Vagina (tissue), 2 donors: ENCODE results near the gene TIGD4. TPM values are rescaled to one million over a fixed set of nuclear protein-coding genes. Genes with fewer than 3 reads are reported as not detected.
"Not testable (repeated sequence)": the region's sequence is repeated elsewhere in the genome, so short reads cannot be mapped to it uniquely, and the experiment has no call there.

Source experiments
- DNase-seq, 2 donors: peaks; one replicate each; pipeline ENCODE4 v3.0.0-alpha.2; 2017; ENCODE audit errors: extremely low spot score in 2 of 2
- H3K27ac ChIP-seq: fragments of 200-600 bp; sonication (generic); one replicate; pipeline ENCODE4 v1.5.1; 2019
- H3K27me3 ChIP-seq: fragments of 200-600 bp; sonication (generic); one replicate; pipeline ENCODE4 v1.5.1; 2019
- H3K36me3 ChIP-seq, 2 donors: fragments of 200-600 bp; sonication (generic); one replicate each; pipeline ENCODE4 v1.5.1; 2017 to 2019
- H3K4me1 ChIP-seq: fragments of 200-600 bp; sonication (generic); one replicate; pipeline ENCODE4 v1.5.1; 2019
- H3K4me3 ChIP-seq, 2 donors: fragments of 200-600 bp; sonication (generic); 1 replicate in 1 of 2; 2 replicates in 1 of 2; pipeline ENCODE4 v1.5.1; 2016 to 2019
- H3K9me3 ChIP-seq: fragments of 200-600 bp; sonication (generic); one replicate; pipeline ENCODE4 v1.5.1; 2019
- POLR2A ChIP-seq, 2 donors: fragments of 450-650 bp; IDR thresholded peaks; one replicate each; pipeline ENCODE4 v1.6.1; 2017; ENCODE audit warnings: antibody characterized with exemption in 2 of 2, mild to moderate bottlenecking in 2 of 2, moderate library complexity in 2 of 2
- POLR2AphosphoS5 ChIP-seq, 2 donors: sonication (generic); formaldehyde crosslinking; IDR thresholded peaks; one replicate each; pipeline ENCODE4 v1.9.0; 2017; ENCODE audit warnings: antibody characterized with exemption in 2 of 2, mild to moderate bottlenecking in 2 of 2, low read depth in 1 of 2; ENCODE audit not compliant: insufficient read depth in 1 of 2
- intact Hi-C: fragments of 100-400 bp; cut with DNase I; formaldehyde crosslinking; loops from one replicate; pipeline ENCODE4 v1.15.1; 2023
- total RNA-seq: library from RNA; depleted of rRNA; stranded (reverse); fragments of >200 nt; gene quantifications from one replicate; pipeline ENCODE4 v1.2.3, GENCODE V29; 2016
- TF ChIP-seq, protein P1 (sequence below), 3 experiments: fragments of 450-650 bp in 2 of 3; fragments of 200-600 bp in 1 of 3; sonication (generic) in 1 of 3; IDR thresholded peaks; one replicate each; pipeline ENCODE4 v1.5.1; 2017 to 2019; ENCODE audit warnings: antibody characterized with exemption in 3 of 3, mild to moderate bottlenecking in 2 of 3, moderate library complexity in 2 of 3

The TIGD4 gene
- total RNA-seq, 1 donor from 2014 or later, result 0.49 TPM

DNA sequence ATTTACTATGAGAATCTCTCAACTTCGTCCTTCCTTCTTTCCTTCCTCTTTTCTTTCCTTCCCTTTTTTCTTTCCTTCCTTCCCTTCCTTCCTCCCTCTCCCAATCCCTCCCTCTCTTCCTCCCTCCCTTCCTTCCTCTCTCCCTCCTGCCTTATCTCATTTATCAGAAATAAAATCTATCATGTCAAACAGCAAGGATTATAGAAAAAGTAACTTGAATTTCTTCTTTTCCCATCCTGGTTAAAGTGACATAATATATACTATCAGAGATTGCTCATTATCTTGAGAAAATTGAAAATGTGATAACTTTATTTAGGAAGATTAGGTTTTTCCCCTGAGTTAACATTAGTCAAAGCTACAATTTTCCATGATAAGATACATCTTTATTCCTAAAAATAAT is 5.6 kb downstream of the TIGD4 start:
- peaks cover 9% of the 10 kb centered on the region for H3K4me1 ChIP-seq
- intact Hi-C loops, result no loop called here
- no peak overlapping the region for H3K27ac ChIP-seq
- no peak for TF ChIP-seq POLR2A (IDR thresholded peaks at IDR 0.05)
- TF ChIP-seq, protein P1, sequence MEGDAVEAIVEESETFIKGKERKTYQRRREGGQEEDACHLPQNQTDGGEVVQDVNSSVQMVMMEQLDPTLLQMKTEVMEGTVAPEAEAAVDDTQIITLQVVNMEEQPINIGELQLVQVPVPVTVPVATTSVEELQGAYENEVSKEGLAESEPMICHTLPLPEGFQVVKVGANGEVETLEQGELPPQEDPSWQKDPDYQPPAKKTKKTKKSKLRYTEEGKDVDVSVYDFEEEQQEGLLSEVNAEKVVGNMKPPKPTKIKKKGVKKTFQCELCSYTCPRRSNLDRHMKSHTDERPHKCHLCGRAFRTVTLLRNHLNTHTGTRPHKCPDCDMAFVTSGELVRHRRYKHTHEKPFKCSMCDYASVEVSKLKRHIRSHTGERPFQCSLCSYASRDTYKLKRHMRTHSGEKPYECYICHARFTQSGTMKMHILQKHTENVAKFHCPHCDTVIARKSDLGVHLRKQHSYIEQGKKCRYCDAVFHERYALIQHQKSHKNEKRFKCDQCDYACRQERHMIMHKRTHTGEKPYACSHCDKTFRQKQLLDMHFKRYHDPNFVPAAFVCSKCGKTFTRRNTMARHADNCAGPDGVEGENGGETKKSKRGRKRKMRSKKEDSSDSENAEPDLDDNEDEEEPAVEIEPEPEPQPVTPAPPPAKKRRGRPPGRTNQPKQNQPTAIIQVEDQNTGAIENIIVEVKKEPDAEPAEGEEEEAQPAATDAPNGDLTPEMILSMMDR (IDR thresholded peaks at IDR 0.05), result no peak
- TF ChIP-seq POLR2AphosphoS5 (IDR thresholded peaks at IDR 0.05; ENCODE audit: insufficient read depth in 1 of 2, low read depth in 1 of 2), result no peak
- H3K9me3 ChIP-seq, result no peaks in the 10 kb centered on the region
- H3K4me3 ChIP-seq, result no peak overlapping the region
- no peak for DNase-seq
- H3K36me3 ChIP-seq, result no peaks in the 10 kb centered on the region
- H3K27me3 ChIP-seq, result no peaks in the 10 kb centered on the region

DNA sequence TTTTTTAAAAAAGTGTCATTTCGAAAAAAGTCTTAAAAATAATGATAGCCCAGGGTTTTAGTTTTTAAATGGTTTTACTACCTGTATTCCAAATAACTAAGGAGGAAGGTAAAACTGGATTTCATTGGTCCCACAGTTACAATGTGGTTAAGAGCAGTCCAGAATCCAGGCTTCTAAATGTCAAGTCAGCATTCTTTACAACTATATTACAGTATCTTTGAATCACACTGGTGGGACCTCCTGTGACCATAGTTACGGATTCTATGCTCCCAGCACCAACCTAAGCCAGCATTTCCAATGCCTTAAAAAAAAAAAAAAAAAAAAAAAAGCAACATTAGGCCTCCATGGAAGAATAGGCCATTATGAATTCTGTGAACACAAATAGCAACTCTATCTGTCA is 6.2 kb downstream of the TIGD4 start:
- Histone ChIP-seq H3K36me3 (no peaks in the 10 kb centered on the region), H3K27ac (no peak overlapping the region), H3K9me3 (no peaks in the 10 kb centered on the region), H3K27me3 (no peaks in the 10 kb centered on the region), H3K4me3 (no peak overlapping the region), H3K4me1 (peaks cover 3% of the 10 kb centered on the region)
- no peak for TF ChIP-seq POLR2A (IDR thresholded peaks at IDR 0.05)
- TF ChIP-seq, protein P1 (IDR thresholded peaks at IDR 0.05), result no peak
- no peak for TF ChIP-seq POLR2AphosphoS5 (IDR thresholded peaks at IDR 0.05; ENCODE audit: insufficient read depth in 1 of 2, low read depth in 1 of 2)
- DNase-seq, result no peak
- intact Hi-C loops, result no loop called here

DNA sequence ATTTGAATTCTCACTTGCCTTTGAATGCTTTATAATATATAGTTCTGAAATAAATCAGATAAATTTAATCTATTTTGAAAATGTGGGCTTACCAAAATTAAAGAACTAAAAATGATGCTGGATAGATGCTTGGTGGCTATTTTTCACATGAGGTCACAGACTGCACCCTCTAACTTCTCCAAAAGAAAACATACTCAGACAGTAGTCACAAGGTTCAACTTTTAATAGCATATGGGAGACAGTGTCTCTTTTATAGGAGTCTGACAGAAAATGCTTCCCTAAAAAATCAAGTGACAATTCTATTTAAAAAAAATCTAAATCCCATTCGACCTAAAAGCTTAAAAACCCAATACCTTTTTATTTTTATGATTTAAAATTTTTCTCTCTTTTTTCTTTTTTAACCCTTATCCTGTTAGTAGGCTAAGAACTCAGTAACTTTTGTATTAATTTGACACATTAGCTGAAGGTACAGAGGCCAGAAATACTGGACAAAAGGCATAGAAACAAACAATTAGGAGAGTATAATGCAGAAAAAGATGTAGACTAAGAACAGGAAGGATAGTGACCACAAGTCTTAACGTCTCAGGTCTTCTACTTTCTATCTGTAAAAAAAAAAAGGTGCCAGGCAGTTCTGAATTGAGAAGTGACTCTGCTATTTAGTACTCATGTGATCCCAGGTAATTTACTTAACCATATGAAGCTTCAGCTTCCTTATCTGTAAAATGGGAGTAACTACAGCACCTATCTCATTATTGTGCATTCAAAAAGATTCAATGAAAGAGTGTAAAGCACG is 7.6 kb downstream of the TIGD4 start:
- H3K27ac ChIP-seq, result no peak overlapping the region
- intact Hi-C loops, result no loop called here
- H3K9me3 ChIP-seq, result no peaks in the 10 kb centered on the region
- no peaks in the 10 kb centered on the region for H3K36me3 ChIP-seq
- no peaks in the 10 kb centered on the region for H3K27me3 ChIP-seq
- no peak for DNase-seq
- no peak overlapping the region for H3K4me3 ChIP-seq
- TF ChIP-seq, protein P1 (IDR thresholded peaks at IDR 0.05), result no peak
- TF ChIP-seq POLR2A (IDR thresholded peaks at IDR 0.05), result no peak
- no peak for TF ChIP-seq POLR2AphosphoS5 (IDR thresholded peaks at IDR 0.05; ENCODE audit: insufficient read depth in 1 of 2, low read depth in 1 of 2)
- no peaks in the 10 kb centered on the region for H3K4me1 ChIP-seq

DNA sequence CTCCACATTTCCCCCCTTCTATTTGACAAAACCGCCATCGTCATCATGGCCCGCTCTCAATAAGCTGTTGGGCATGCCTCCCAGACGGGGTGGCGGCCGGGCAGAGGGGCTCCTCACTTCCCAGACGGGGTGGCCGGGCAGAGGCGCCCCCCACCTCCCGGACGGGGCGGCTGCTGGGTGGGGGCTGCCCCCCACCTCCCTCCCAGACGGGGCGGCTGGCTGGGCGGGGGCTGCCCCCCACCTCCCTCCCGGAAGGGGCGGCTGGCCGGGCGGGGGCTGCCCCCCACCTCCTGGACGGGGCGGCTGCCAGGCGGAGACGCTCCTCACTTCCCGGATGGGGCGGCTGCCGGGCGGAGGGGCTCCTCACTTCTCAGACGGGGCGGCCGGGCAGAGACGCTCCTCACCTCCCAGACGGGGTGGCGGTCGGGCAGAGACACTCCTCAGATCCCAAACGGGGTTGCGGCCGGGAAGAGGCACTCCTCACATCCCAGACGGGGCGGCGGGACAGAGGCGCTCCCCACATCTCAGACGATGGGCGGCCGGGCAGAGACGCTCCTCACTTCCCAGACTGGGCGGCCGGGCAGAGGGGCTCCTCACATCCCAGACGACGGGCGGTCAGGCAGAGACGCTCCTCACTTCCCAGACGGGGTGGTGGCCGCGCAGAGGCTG is 14.3 kb downstream of the TIGD4 start:
- H3K4me3 ChIP-seq, H3K27me3 ChIP-seq, intact Hi-C loops, DNase-seq, H3K27ac ChIP-seq, H3K9me3 ChIP-seq, H3K36me3 ChIP-seq, H3K4me1 ChIP-seq: not testable (repeated sequence)

DNA sequence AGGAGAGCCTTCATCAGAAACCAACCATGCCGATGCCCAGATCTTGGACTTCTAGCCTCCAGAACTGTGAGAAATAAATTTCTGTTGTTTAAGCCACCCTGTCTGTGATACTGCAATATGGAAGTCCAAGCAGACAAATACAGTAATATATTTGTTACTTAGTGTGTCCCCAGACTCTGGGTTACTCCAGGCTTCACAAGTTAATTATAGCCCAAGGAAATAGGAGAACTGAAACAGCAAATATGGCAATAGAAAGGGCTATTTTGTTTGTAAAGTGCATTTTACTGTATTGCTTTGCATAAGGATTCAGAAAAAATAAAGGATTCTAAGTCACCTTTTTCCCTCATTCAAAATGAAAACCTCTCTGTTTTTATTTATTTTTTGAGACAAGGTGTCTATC is 15.7 kb downstream of the TIGD4 start:
- intact Hi-C loops, result no loop called here
- H3K9me3 ChIP-seq, result no peaks in the 10 kb centered on the region

More for the DNA sequence above, 15.7 kb downstream of the TIGD4 start:
- Histone ChIP-seq H3K27me3 (no peaks in the 10 kb centered on the region), H3K4me1 (no peaks in the 10 kb centered on the region), H3K27ac (no peak overlapping the region), H3K36me3 (no peaks in the 10 kb centered on the region), H3K4me3 (no peak overlapping the region)
- no peak for DNase-seq
- TF ChIP-seq POLR2AphosphoS5 (IDR thresholded peaks at IDR 0.05; ENCODE audit: insufficient read depth in 1 of 2, low read depth in 1 of 2), result no peak
- TF ChIP-seq POLR2A (IDR thresholded peaks at IDR 0.05), result no peak
- TF ChIP-seq, protein P1 (IDR thresholded peaks at IDR 0.05), result no peak
